Dendritic cell treated with granulocyte-macrophage colony-stimulating factor and Interleukin-4, amounts not matched to agents 40 ng/mL and 50 ng/mL, for 4 days (primary cell): ENCODE measurements around the gene AFF3.

Source experiments
- H3K27ac Mint-ChIP-seq: one replicate; pipeline ENCODE4 v1.8.0; 2022; ENCODE audit warnings: mild to moderate bottlenecking, mixed read lengths
- H3K27me3 Mint-ChIP-seq: one replicate; pipeline ENCODE4 v1.8.0; 2022; ENCODE audit warnings: mild to moderate bottlenecking, mixed read lengths
- H3K36me3 Mint-ChIP-seq: one replicate; pipeline ENCODE4 v1.8.0; 2022; ENCODE audit warnings: low read depth, mixed read lengths
- H3K4me1 Mint-ChIP-seq: one replicate; pipeline ENCODE4 v1.8.0; 2022; ENCODE audit warnings: low read depth, mixed read lengths
- H3K4me3 Mint-ChIP-seq: one replicate; pipeline ENCODE4 v1.8.0; 2022; ENCODE audit warnings: mild to moderate bottlenecking, moderate library complexity, mixed read lengths
- H3K9me3 Mint-ChIP-seq: one replicate; pipeline ENCODE4 v1.8.0; 2022; ENCODE audit warnings: mixed read lengths
- intact Hi-C: fragments of 100-400 bp; cut with micrococcal nuclease; formaldehyde crosslinking; loops from one replicate; pipeline ENCODE4 v1.15.0; 2022

The AFF3 gene

DNA sequence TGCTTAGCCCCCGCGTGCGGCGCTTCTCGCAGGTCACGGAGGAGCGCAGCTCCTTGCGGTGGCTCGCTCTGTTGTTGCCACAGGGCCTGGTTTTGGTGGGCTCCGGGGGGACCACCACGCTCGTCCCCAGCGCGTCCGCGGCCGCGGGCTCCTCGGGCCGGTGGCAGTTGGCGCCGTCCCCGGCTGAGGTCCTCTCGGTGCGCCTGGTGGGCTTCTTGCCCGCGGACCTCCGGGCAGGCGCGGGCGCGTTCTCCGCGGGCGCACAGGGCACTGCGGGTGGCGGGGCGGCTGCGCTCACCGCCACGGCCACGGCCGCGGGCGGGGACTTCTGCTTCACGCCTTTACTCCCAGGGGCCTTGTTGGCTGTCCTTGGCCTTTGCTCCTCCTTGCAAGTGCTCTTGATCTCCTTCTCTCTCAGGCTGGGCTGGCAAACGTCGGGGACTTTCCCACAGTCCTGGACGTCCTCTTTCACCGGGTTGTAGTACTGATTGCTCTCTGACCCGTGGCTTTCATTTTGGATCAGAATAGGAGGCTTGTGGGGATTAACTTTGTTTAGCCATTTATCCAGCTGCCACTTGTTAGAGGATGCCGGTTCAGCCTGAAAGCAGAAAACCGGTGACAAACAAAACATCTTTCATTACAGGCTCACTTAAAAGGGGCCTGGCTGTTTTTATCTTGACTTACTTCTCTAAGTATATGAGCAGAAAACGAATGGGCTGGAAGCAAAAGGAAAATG, 548.5 kb downstream of the AFF3 start:
- H3K4me3 Mint-ChIP-seq, result no peak overlapping the region
- H3K4me1 Mint-ChIP-seq, result no peaks in the 10 kb centered on the region
- no peak overlapping the region for H3K27ac Mint-ChIP-seq
- H3K9me3 Mint-ChIP-seq, result no peaks in the 10 kb centered on the region
- H3K27me3 Mint-ChIP-seq, result no peaks in the 10 kb centered on the region
- H3K36me3 Mint-ChIP-seq, result peaks cover 6% of the 10 kb centered on the region
- intact Hi-C loops, result no loop called here

DNA sequence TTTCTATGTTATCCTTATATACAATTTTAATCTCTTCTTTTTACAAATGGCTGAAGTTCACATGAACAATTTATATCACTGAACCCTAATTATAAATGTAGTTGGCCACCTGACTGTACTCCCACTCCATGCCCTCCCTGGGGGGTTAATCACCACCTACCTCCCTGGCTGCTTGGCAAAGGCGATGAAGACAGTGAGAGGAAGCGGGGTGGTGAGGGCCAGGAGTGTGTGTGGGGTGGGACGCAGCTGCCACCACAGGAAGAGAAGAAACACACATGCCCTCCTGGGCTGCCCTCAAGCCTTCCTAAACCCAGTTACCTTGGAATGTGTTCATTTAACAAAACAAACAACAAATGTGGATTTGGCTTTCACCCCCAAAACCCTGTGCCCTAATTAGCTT, 565.6 kb downstream of the AFF3 start:
- H3K27me3 Mint-ChIP-seq, result no peaks in the 10 kb centered on the region

DNA sequence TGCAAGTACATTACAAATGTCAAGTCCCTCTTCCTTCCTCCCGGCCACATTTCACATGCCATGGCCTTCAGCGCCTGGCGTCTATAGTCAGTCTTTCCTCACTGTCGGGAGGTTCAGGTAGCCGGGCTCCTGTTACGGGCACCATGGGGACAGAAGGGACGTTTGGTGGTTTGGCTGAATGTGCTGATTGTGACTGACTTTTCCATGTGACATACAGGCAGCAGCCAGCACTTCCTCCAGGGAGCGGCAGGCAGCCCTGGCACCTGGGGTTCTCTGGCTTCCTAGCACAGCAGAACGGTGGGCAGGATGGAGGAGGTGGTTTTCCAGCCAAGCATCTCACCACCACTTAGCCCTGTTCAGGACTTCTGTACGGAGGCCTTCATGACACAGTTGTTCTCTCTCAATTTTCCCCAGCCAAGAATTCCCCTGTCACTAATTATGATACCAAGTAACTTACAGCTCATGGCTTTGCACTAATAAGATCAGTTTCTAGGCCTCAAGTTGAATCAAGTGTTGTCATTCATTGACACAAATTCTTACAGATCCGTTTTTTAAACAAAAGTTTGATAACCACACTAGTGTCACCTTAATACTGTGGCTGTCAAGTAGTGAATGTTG, 568.6 kb downstream of the AFF3 start:
- no peaks in the 10 kb centered on the region for H3K9me3 Mint-ChIP-seq
- no peaks in the 10 kb centered on the region for H3K27me3 Mint-ChIP-seq
- no peaks in the 10 kb centered on the region for H3K4me1 Mint-ChIP-seq
- intact Hi-C loops, result no loop called here
- H3K27ac Mint-ChIP-seq, result no peak overlapping the region
- no peak overlapping the region for H3K4me3 Mint-ChIP-seq
- H3K36me3 Mint-ChIP-seq, result no peaks in the 10 kb centered on the region

More for the DNA sequence above, 565.6 kb downstream of the AFF3 start:
- intact Hi-C loops, result no loop called here
- no peaks in the 10 kb centered on the region for H3K4me1 Mint-ChIP-seq
- H3K4me3 Mint-ChIP-seq, result no peak overlapping the region
- no peaks in the 10 kb centered on the region for H3K9me3 Mint-ChIP-seq
- no peaks in the 10 kb centered on the region for H3K36me3 Mint-ChIP-seq
- no peak overlapping the region for H3K27ac Mint-ChIP-seq

DNA sequence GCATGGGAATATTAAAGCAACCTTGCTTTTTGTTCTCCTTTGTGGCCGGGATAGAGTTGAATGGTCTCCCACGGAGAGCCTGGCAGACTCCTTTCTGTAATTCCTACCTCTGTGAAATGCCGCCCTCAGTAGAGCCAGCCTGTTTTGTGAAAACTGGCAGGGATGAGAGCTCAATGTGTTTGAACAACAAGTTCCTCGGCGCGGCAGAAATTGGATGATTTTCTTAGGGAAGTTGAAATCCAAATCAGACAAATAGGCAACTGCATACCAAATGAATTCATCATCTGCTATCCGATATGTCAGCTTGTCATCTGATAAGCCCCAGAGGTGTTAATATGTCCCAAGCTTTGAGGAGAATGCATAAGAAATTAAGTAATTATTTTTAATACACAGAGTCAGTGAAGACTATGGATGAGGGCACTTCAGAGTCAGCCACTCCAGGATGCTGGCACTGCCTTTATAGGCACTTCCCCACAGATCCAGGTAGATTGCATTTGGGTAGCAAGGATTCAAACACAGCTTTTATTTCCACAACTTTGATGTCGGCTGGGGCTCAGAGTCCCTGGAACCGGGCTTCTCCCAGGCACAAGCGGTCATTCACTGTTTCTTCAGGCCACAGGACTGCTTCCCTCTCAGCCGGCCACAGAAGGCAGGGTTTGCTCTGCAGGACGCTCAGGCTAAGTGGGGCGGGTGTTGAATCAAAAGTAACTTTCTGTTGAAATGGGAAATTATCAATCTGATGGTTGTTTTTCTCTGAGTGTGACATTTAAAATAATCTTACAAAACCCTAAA, 569.8 kb downstream of the AFF3 start:
- Mint-ChIP-seq H3K4me1 (no peaks in the 10 kb centered on the region), H3K27ac (no peak overlapping the region), H3K4me3 (no peak overlapping the region), H3K9me3 (no peaks in the 10 kb centered on the region), H3K36me3 (peaks cover 1% of the 10 kb centered on the region), H3K27me3 (no peaks in the 10 kb centered on the region)
- intact Hi-C loops, result no loop called here

DNA sequence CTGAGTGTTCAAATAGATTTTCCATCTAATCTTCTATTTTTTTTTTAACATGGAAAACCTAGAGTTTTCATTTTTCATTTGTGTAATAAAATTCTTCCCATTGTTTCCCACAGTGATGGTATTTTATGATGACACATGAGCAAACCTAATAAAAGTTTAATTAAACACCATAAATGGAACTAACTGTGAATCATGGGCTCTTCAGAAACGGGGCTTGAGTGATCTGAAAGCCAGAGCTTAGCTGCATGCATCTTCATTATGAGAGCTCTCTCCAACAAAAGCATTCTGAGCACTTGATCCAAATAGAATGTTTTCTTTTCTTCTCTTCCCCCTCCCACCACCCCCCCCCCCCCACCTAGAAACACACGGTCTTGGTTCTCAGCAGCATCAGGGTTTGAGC, 570.4 kb downstream of the AFF3 start:
- Mint-ChIP-seq H3K4me3 (no peak overlapping the region), H3K27me3 (no peaks in the 10 kb centered on the region), H3K9me3 (no peaks in the 10 kb centered on the region), H3K27ac (no peak overlapping the region), H3K4me1 (no peaks in the 10 kb centered on the region), H3K36me3 (peaks cover 7% of the 10 kb centered on the region)
- intact Hi-C loops, result no loop called here

DNA sequence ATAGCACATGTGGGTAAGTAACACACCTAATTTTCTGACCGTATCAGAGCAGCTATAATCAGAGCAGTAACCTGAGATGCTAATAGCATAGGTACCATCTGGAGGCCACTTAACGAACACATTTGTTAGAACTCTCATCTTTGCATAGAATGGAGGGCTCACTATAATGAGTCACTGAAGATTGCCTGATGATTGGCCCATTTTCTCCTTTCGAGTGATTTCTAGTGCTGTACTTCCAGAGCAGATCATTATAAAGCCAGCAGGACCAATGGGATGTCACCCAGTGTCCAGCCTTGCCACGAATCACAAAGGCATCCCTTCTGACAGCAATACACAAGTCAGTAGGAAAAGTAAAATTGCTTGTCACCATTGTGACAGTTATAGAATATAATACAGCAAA, 570.9 kb downstream of the AFF3 start:
- H3K4me3 Mint-ChIP-seq, result no peak overlapping the region
- intact Hi-C loops, result no loop called here
- peaks cover 7% of the 10 kb centered on the region for H3K36me3 Mint-ChIP-seq
- H3K4me1 Mint-ChIP-seq, result no peaks in the 10 kb centered on the region
- no peak overlapping the region for H3K27ac Mint-ChIP-seq
- no peaks in the 10 kb centered on the region for H3K27me3 Mint-ChIP-seq
- no peaks in the 10 kb centered on the region for H3K9me3 Mint-ChIP-seq

DNA sequence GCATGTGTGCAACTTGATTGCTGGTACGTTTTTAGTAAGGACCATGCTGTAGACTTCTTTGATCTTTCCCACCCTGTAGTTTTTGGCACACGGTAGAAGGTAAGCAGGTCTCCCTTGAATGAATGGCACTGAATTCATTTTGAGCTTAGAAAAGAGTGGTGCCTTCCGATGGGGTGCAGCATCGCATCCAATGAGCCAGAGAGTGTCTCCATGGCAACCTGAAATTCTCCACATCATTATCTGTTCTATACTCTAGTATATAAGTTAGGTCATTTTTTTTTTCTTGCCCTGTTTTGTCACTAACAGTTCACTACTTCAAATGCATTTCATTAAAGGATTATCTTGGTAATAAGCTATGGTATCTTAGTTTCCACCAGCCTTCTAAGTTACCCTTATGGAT, 571.4 kb downstream of the AFF3 start:
- H3K4me3 Mint-ChIP-seq, result no peak overlapping the region
- H3K27ac Mint-ChIP-seq, result no peak overlapping the region
- H3K36me3 Mint-ChIP-seq, result peaks cover 7% of the 10 kb centered on the region
- no peaks in the 10 kb centered on the region for H3K9me3 Mint-ChIP-seq
- H3K4me1 Mint-ChIP-seq, result no peaks in the 10 kb centered on the region
- no peaks in the 10 kb centered on the region for H3K27me3 Mint-ChIP-seq
- intact Hi-C loops, result no loop called here

DNA sequence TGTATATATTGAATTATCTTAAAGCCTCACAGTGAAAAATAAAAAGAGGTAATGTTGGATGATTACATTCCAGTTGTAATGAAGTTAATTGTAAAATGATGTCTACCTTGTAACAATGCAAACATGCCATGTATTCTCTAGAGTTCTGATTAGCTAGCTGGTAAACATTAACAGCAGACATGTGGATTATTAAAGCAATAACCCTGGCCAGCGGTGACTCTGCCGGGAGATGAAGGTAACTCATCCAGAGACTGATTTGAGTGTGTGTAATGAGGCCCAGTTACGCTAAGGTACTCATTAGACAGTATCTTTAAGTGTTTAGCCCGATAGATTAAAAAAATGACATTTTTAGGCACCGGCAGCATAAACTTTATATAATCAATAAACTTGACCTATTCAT, 573.0 kb downstream of the AFF3 start:
- H3K9me3 Mint-ChIP-seq, result no peaks in the 10 kb centered on the region
- intact Hi-C loops, result no loop called here
- H3K27ac Mint-ChIP-seq, result no peak overlapping the region
- peaks cover 7% of the 10 kb centered on the region for H3K36me3 Mint-ChIP-seq
- no peaks in the 10 kb centered on the region for H3K4me1 Mint-ChIP-seq
- no peaks in the 10 kb centered on the region for H3K27me3 Mint-ChIP-seq
- H3K4me3 Mint-ChIP-seq, result no peak overlapping the region

DNA sequence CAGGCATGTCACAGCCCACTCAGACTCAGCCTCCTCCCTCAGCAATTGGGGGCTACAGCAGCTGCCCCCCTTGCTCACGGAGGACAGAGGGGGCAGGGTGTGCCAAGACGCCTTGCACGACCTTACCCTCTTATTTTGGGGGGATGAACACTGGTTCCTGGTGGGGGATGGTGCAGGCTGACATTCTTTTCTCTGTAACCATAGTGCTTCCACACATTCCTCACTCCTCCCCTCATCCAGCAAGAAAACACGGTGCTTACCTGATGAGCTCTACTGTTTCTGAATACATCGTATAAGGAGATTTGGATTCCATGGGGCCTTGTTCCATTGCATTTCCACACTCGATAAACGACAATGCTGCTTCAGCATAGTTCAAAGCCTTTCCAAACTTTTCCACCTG, 577.2 kb downstream of the AFF3 start:
- Mint-ChIP-seq H3K4me1 (no peaks in the 10 kb centered on the region), H3K9me3 (no peaks in the 10 kb centered on the region), H3K4me3 (no peak overlapping the region), H3K36me3 (peaks cover 7% of the 10 kb centered on the region), H3K27me3 (no peaks in the 10 kb centered on the region), H3K27ac (no peak overlapping the region)
- intact Hi-C loops, result no loop called here

DNA sequence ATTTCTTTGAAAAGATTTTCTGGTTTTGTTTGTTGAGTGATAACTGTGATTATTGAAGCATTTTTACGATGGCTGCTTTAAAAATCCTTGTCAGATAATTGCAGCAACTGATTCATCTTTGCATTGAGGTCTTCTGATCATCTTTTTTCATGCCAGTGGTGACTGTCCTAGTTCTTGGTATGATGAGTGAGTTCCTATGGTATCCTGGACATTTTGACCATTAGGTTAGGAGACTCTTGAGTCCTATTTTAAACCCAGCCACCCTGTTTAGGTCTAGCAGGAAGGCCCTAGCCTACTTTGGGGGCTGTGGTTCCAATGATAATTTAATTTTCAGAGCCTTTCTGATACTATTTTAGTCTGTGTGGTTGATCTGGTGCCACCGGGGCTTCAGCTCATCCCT, 579.9 kb downstream of the AFF3 start:
- Mint-ChIP-seq H3K4me1 (no peaks in the 10 kb centered on the region), H3K4me3 (no peak overlapping the region), H3K27ac (no peak overlapping the region), H3K9me3 (no peaks in the 10 kb centered on the region), H3K36me3 (peaks cover 5% of the 10 kb centered on the region), H3K27me3 (no peaks in the 10 kb centered on the region)
- intact Hi-C loops, result no loop called here

DNA sequence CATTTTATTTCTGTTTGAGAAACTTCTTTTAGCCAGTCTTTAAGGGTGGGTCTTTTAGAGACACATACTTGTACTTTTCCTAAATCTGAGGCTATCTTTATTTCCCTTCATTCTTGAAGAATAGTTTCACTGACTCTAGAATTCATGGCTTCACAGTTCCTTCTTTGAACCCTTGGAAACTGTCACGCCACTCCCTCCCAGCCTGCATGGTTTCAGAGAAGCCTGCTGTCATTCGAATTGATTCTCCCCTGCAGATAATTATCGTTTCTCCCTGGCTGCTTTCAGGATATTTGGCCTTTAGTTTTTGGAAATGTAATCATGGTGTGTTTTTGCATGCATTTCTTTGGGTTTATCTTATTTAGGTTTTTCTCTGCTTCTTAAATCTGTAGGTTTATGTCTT, 580.6 kb downstream of the AFF3 start:
- intact Hi-C loops, result no loop called here
- Mint-ChIP-seq H3K27me3 (no peaks in the 10 kb centered on the region), H3K27ac (no peak overlapping the region)

DNA sequence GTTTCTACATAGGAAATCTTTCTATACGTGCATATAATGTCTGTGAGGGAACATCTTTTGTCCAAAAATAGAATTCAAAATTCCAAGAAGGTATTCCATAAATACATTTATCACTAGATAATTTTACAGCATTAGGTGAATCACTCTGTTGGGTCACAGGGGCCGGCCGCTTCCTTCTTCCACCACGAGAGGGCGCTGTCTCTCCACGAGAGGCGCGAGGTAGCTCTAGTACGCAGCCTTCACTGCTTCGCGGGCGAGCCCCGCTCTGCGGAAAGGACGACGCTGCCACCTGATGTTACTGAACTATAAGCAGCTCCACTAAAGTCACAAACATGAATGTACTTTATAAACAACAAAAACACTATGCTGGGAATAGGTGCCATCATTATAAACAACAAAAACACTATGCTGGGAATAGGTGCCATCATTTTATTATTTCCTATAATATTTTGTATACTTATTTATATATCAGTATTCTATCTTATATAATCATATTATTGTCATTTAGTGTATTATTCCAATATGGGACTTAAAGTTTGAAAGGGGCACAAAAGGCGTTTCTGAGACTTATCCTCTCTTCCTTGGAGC, 583.2 kb downstream of the AFF3 start:
- H3K36me3 Mint-ChIP-seq, result peaks cover 4% of the 10 kb centered on the region
- intact Hi-C loops, result loop anchor here (1.0 to 5.0 kb wide), 5 partner anchors 263 to 823 kb away; no protein-coding TSS in a partner anchor
- no peak overlapping the region for H3K4me3 Mint-ChIP-seq
- peaks cover 8% of the 10 kb centered on the region for H3K4me1 Mint-ChIP-seq
- H3K27ac Mint-ChIP-seq, result no peak overlapping the region
- no peaks in the 10 kb centered on the region for H3K27me3 Mint-ChIP-seq
- H3K9me3 Mint-ChIP-seq, result no peaks in the 10 kb centered on the region

More for the DNA sequence above, 580.6 kb downstream of the AFF3 start:
- H3K9me3 Mint-ChIP-seq, result no peaks in the 10 kb centered on the region
- no peaks in the 10 kb centered on the region for H3K4me1 Mint-ChIP-seq
- H3K36me3 Mint-ChIP-seq, result no peaks in the 10 kb centered on the region
- H3K4me3 Mint-ChIP-seq, result no peak overlapping the region

DNA sequence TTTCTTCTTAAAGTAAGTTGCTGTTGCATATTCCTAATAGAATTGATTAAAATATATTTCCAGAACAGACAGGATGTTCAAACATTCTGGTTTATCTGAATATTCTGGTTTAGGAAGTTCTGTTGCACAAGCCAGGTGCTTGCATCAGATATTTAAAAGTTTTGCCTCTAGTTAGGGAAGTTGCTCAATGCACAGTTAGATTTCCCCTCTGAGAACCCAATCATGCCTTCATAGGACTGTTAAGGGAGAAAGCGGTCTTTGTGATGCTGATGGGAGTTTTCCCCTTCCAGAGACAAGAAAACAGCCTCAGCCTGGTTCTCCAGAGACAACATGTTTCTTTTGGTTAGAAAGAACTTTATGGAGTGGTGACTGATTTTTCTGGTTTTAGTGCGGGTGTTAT, 587.0 kb downstream of the AFF3 start:
- Mint-ChIP-seq H3K4me3 (no peak overlapping the region), H3K4me1 (peaks cover 8% of the 10 kb centered on the region), H3K9me3 (no peaks in the 10 kb centered on the region), H3K27me3 (no peaks in the 10 kb centered on the region), H3K36me3 (peaks cover 23% of the 10 kb centered on the region), H3K27ac (no peak overlapping the region)
- intact Hi-C loops, result loop anchor here (5.0 kb wide), 3 partner anchors 267 to 827 kb away; no protein-coding TSS in a partner anchor

DNA sequence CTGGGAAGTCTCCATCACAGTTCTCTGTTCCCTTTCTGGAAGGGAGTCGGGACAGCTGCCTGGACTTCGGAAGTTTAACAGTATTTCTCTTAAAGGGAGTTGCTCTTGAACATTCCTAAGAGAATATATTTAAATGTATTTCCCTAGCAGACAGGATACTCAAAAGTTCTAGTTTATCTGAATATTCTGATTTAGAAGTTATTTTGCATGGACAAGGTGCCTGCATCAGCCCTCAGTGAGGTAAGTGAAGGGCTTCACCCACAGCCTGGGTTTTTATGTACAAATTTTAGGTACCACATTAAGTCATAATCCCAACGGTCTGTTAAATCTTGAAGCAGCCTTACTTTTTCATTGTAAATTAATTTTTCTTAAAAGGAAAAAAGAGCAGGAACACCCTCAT, 587.5 kb downstream of the AFF3 start:
- no peaks in the 10 kb centered on the region for H3K9me3 Mint-ChIP-seq
- intact Hi-C loops, result loop anchor here (5.0 kb wide), 3 partner anchors 267 to 827 kb away; no protein-coding TSS in a partner anchor
- H3K36me3 Mint-ChIP-seq, result peaks cover 28% of the 10 kb centered on the region
- peaks cover 8% of the 10 kb centered on the region for H3K4me1 Mint-ChIP-seq
- no peak overlapping the region for H3K4me3 Mint-ChIP-seq
- no peak overlapping the region for H3K27ac Mint-ChIP-seq
- H3K27me3 Mint-ChIP-seq, result no peaks in the 10 kb centered on the region
